Calu3 (cell line): ENCODE results near the gene CELSR1. TPM values are rescaled to one million over a fixed set of nuclear protein-coding genes. Genes with fewer than 3 reads are reported as not detected.
"Not testable (repeated sequence)": the region's sequence is repeated elsewhere in the genome, so short reads cannot be mapped to it uniquely, and the experiment has no call there.

ENCODE experiments used
- BruUV-seq: library from RNA; stranded (reverse); fragments of 400-500 nt; replicated peaks from 2 replicates; lab custom pipeline; 2021; lab: Mats Ljungman, UMichigan
- CTCF ChIA-PET: fragments of 300-600 bp; sonication (Branson Sonifier 250); formaldehyde crosslinking; loops from one replicate; lab custom pipeline; 2022; ENCODE audit warnings: antibody characterized with exemption; lab: Charles Lee
- DNase-seq: peaks from one replicate; pipeline ENCODE4 v3.0.0; 2022
- H3K27ac Mint-ChIP-seq: one replicate; pipeline ENCODE4 v1.8.0; 2022; ENCODE audit warnings: mixed read lengths; ENCODE audit not compliant: unreplicated experiment
- H3K27me3 Mint-ChIP-seq: one replicate; pipeline ENCODE4 v1.8.0; 2022; ENCODE audit warnings: mixed read lengths; ENCODE audit not compliant: unreplicated experiment
- H3K36me3 Mint-ChIP-seq: one replicate; pipeline ENCODE4 v1.8.0; 2022; ENCODE audit warnings: mild to moderate bottlenecking, moderate library complexity, mixed read lengths; ENCODE audit not compliant: insufficient read depth, unreplicated experiment
- H3K4me1 Mint-ChIP-seq: one replicate; pipeline ENCODE4 v1.8.0; 2022; ENCODE audit warnings: mild to moderate bottlenecking, low read depth, mixed read lengths; ENCODE audit not compliant: unreplicated experiment
- H3K4me3 Mint-ChIP-seq: one replicate; pipeline ENCODE4 v1.8.0; 2022; ENCODE audit warnings: mild to moderate bottlenecking, low read depth, moderate library complexity, mixed read lengths; ENCODE audit not compliant: unreplicated experiment
- H3K9me3 Mint-ChIP-seq: one replicate; pipeline ENCODE4 v1.8.0; 2022; ENCODE audit warnings: low read depth, mixed read lengths; ENCODE audit not compliant: unreplicated experiment
- intact Hi-C: fragments of 100-400 bp; cut with micrococcal nuclease; formaldehyde crosslinking; loops from one replicate; pipeline ENCODE4 v1.10.0; 2022; ENCODE audit not compliant: unreplicated experiment
- total RNA-seq: library from RNA; stranded (reverse); gene quantifications from 2 replicates; pipeline ENCODE4 v1.2.3, GENCODE V29; 2022
- TF ChIP-seq, protein P1 (sequence below): fragments of 200-600 bp; IDR thresholded peaks from one replicate; pipeline ENCODE4 v1.8.0; 2022; ENCODE audit warnings: antibody characterized with exemption; ENCODE audit not compliant: unreplicated experiment

The CELSR1 gene
- total RNA-seq, 1 experiment from 2014 or later = 45.5 TPM

DNA sequence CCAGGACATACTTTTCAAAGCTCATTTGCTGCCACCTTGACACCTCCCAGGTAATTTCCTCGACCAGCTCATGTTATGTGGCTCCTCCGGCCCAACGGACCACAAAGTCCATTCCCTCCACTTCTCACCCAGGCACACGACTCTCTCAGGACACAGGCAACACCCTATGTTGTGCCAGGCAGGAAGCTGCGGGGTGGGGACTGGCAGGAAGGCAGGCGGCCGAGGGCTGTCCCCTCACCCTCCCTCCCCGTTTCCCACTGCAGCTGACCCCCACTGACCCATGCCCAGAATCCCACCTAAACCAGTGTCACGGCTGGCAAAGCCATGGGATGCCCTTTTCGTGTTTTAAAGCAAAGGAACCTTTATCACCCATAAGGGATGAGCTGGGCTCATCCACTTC lies 20.8 kb downstream of the CELSR1 start:
- BruUV-seq = no TSS peak
- H3K9me3 Mint-ChIP-seq = no peaks in the 10 kb centered on the region
- no peak for DNase-seq
- no peaks in the 10 kb centered on the region for H3K27me3 Mint-ChIP-seq
- intact Hi-C loops = no loop called here
- TF ChIP-seq, protein P1, sequence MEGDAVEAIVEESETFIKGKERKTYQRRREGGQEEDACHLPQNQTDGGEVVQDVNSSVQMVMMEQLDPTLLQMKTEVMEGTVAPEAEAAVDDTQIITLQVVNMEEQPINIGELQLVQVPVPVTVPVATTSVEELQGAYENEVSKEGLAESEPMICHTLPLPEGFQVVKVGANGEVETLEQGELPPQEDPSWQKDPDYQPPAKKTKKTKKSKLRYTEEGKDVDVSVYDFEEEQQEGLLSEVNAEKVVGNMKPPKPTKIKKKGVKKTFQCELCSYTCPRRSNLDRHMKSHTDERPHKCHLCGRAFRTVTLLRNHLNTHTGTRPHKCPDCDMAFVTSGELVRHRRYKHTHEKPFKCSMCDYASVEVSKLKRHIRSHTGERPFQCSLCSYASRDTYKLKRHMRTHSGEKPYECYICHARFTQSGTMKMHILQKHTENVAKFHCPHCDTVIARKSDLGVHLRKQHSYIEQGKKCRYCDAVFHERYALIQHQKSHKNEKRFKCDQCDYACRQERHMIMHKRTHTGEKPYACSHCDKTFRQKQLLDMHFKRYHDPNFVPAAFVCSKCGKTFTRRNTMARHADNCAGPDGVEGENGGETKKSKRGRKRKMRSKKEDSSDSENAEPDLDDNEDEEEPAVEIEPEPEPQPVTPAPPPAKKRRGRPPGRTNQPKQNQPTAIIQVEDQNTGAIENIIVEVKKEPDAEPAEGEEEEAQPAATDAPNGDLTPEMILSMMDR = no peak
- H3K4me1 Mint-ChIP-seq = no peaks in the 10 kb centered on the region
- CTCF ChIA-PET = no interaction called here
- H3K4me3 Mint-ChIP-seq = no peak overlapping the region
- H3K36me3 Mint-ChIP-seq = peaks cover 5% of the 10 kb centered on the region
- no peak overlapping the region for H3K27ac Mint-ChIP-seq

DNA sequence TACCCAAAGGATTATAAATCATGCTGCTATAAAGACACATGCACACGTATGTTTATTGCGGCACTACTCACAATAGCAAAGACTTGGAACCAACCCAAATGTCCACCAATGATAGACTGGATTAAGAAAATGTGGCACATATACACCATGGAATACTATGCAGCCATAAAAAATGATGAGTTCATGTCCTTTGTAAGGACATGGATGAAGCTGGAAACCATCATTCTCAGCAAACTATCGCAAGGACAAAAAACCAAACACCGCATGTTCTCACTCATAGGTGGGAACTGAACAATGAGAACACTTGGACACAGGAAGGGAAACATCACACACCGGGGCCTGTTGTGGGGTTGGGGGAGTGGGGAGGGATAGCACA lies 21.3 kb downstream of the CELSR1 start:
- H3K9me3 Mint-ChIP-seq, H3K36me3 Mint-ChIP-seq, H3K4me3 Mint-ChIP-seq, intact Hi-C loops, DNase-seq, H3K27ac Mint-ChIP-seq, BruUV-seq, H3K27me3 Mint-ChIP-seq, H3K4me1 Mint-ChIP-seq, CTCF ChIA-PET: not testable (repeated sequence)

GRCh38 chr22:46515208-46516111 lies 22.0 kb downstream of the CELSR1 start:
- peaks cover 5% of the 10 kb centered on the region for H3K36me3 Mint-ChIP-seq

DNA sequence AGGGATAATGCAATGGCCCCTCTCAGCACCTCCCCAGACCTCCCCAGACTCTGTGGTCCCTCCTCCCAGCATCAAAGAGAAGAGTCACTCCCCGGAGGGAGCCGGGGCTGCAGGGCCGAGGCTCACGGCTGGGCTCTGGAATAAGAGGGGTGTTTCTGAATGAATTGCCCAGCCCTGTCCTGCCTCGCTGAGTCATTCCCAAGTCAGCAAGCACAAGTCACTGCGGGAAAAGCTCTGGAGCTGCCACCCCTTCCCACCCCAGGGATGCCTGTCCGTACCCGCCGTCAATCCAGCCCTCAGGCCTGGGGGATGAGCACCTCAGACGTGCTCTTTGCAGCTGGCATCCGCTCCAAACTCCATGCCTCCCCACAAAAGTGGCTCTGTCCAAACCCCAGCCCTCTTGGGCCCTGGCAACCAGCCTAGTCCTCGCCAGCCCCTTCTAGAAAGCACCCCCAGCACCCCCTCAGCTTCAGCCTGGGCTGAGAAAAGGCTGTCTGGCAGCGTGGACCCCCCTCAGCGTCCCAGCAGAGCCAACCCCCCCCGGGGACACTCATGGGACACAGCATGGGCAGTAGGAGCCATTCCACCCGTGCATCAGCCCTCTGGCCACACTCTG lies 22.7 kb downstream of the CELSR1 start:
- TF ChIP-seq, protein P1 = no peak
- Mint-ChIP-seq H3K27me3 (no peaks in the 10 kb centered on the region), H3K27ac (no peak overlapping the region), H3K9me3 (no peaks in the 10 kb centered on the region), H3K36me3 (peaks cover 5% of the 10 kb centered on the region), H3K4me3 (no peak overlapping the region), H3K4me1 (no peaks in the 10 kb centered on the region)
- DNase-seq = no peak
- intact Hi-C loops = no loop called here
- BruUV-seq = no TSS peak
- CTCF ChIA-PET = no interaction called here

More at GRCh38 chr22:46515208-46516111, 22.0 kb downstream of the CELSR1 start:
- no peaks in the 10 kb centered on the region for H3K27me3 Mint-ChIP-seq
- no peak overlapping the region for H3K4me3 Mint-ChIP-seq
- no TSS peak for BruUV-seq
- H3K4me1 Mint-ChIP-seq = no peaks in the 10 kb centered on the region
- no peaks in the 10 kb centered on the region for H3K9me3 Mint-ChIP-seq
- CTCF ChIA-PET = no interaction called here
- intact Hi-C loops = no loop called here
- H3K27ac Mint-ChIP-seq = no peak overlapping the region
- DNase-seq = no peak
- TF ChIP-seq, protein P1 = no peak
